ENCODE data around the gene GRAMD1B.
"Not testable (repeated sequence)": the region's sequence is repeated elsewhere in the genome, so short reads cannot be mapped to it uniquely, and the experiment has no call there.

- TF ChIP-seq CTCF (IDR thresholded peaks at IDR 0.05; ENCODE audit: insufficient read depth, low read length); POLR2AphosphoS5 (IDR thresholded peaks at IDR 0.05; ENCODE audit: low read depth); REST (IDR thresholded peaks at IDR 0.05; ENCODE audit: insufficient replicate concordance, low read depth): not testable (repeated sequence)
These were observed 90.4 kb downstream of the GRAMD1B start for GRCh38 chr11:123520476-123520875.
